ENCODE results near the gene MEF2C.

DNA sequence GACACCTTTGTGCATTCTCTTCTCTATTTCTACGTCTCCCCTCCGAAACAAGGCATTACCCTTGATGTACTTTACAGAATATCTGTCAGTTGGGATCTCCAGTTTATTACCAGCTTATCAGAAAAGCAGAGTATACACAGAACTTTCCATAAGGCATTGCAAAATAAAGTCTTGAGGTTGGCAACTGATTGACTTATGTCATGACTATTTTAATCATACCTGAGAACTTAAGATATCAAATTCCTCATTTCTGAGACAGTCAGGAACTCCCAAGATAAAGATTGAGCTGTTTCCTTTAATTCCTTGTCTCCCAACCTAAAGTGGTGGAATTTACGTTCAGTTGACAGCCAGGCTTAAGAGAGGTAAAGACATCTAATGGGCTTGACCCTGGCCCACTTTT is 110.9 kb downstream of the MEF2C start:
- TF ChIP-seq POLR2AphosphoS5 (IDR thresholded peaks at IDR 0.05; ENCODE audit: low read depth) (no peak), CTCF (conservative IDR thresholded peaks at IDR 0.05; ENCODE audit: low read depth in 2 of 2) (no peak), EZH2 (IDR thresholded peaks at IDR 0.05; ENCODE audit: low read depth, unreplicated experiment) (no peak), JUNB (IDR thresholded peaks at IDR 0.05; ENCODE audit: unreplicated experiment) (no peak)
- TF ChIP-seq, protein P1, sequence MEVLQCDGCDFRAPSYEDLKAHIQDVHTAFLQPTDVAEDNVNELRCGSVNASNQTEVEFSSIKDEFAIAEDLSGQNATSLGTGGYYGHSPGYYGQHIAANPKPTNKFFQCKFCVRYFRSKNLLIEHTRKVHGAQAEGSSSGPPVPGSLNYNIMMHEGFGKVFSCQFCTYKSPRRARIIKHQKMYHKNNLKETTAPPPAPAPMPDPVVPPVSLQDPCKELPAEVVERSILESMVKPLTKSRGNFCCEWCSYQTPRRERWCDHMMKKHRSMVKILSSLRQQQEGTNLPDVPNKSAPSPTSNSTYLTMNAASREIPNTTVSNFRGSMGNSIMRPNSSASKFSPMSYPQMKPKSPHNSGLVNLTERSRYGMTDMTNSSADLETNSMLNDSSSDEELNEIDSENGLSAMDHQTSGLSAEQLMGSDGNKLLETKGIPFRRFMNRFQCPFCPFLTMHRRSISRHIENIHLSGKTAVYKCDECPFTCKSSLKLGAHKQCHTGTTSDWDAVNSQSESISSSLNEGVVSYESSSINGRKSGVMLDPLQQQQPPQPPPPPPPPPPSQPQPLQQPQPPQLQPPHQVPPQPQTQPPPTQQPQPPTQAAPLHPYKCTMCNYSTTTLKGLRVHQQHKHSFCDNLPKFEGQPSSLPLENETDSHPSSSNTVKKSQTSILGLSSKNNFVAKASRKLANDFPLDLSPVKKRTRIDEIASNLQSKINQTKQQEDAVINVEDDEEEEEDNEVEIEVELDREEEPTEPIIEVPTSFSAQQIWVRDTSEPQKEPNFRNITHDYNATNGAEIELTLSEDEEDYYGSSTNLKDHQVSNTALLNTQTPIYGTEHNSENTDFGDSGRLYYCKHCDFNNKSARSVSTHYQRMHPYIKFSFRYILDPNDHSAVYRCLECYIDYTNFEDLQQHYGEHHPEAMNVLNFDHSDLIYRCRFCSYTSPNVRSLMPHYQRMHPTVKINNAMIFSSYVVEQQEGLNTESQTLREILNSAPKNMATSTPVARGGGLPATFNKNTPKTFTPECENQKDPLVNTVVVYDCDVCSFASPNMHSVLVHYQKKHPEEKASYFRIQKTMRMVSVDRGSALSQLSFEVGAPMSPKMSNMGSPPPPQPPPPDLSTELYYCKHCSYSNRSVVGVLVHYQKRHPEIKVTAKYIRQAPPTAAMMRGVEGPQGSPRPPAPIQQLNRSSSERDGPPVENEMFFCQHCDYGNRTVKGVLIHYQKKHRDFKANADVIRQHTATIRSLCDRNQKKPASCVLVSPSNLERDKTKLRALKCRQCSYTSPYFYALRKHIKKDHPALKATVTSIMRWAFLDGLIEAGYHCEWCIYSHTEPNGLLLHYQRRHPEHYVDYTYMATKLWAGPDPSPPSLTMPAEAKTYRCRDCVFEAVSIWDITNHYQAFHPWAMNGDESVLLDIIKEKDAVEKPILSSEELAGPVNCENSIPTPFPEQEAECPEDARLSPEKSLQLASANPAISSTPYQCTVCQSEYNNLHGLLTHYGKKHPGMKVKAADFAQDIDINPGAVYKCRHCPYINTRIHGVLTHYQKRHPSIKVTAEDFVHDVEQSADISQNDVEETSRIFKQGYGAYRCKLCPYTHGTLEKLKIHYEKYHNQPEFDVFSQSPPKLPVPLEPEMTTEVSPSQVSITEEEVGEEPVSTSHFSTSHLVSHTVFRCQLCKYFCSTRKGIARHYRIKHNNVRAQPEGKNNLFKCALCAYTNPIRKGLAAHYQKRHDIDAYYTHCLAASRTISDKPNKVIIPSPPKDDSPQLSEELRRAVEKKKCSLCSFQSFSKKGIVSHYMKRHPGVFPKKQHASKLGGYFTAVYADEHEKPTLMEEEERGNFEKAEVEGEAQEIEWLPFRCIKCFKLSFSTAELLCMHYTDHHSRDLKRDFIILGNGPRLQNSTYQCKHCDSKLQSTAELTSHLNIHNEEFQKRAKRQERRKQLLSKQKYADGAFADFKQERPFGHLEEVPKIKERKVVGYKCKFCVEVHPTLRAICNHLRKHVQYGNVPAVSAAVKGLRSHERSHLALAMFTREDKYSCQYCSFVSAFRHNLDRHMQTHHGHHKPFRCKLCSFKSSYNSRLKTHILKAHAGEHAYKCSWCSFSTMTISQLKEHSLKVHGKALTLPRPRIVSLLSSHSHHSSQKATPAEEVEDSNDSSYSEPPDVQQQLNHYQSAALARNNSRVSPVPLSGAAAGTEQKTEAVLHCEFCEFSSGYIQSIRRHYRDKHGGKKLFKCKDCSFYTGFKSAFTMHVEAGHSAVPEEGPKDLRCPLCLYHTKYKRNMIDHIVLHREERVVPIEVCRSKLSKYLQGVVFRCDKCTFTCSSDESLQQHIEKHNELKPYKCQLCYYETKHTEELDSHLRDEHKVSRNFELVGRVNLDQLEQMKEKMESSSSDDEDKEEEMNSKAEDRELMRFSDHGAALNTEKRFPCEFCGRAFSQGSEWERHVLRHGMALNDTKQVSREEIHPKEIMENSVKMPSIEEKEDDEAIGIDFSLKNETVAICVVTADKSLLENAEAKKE (CRISPR knock-in tag; IDR thresholded peaks at IDR 0.05), result no peak
- TF ChIP-seq, protein P2, sequence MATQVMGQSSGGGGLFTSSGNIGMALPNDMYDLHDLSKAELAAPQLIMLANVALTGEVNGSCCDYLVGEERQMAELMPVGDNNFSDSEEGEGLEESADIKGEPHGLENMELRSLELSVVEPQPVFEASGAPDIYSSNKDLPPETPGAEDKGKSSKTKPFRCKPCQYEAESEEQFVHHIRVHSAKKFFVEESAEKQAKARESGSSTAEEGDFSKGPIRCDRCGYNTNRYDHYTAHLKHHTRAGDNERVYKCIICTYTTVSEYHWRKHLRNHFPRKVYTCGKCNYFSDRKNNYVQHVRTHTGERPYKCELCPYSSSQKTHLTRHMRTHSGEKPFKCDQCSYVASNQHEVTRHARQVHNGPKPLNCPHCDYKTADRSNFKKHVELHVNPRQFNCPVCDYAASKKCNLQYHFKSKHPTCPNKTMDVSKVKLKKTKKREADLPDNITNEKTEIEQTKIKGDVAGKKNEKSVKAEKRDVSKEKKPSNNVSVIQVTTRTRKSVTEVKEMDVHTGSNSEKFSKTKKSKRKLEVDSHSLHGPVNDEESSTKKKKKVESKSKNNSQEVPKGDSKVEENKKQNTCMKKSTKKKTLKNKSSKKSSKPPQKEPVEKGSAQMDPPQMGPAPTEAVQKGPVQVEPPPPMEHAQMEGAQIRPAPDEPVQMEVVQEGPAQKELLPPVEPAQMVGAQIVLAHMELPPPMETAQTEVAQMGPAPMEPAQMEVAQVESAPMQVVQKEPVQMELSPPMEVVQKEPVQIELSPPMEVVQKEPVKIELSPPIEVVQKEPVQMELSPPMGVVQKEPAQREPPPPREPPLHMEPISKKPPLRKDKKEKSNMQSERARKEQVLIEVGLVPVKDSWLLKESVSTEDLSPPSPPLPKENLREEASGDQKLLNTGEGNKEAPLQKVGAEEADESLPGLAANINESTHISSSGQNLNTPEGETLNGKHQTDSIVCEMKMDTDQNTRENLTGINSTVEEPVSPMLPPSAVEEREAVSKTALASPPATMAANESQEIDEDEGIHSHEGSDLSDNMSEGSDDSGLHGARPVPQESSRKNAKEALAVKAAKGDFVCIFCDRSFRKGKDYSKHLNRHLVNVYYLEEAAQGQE (IDR thresholded peaks at IDR 0.05; ENCODE audit: unreplicated experiment), result no peak
